HL-60 (cell line): ENCODE measurements around the gene MEX3A.

ENCODE experiments used
- DNase-seq, 2 experiments: peaks; one replicate each; pipeline ENCODE4 v3.0.0-alpha.2; 2010 to 2020; ENCODE audit warnings: low read depth in 1 of 2, low spot score in 1 of 2
- H3K27ac ChIP-seq: fragments of 250-450 bp; sonication (Bioruptor Pico); replicated peaks from 2 replicates; pipeline ENCODE4 v1.5.1; 2020; ENCODE audit warnings: mild to moderate bottlenecking, moderate library complexity
- H3K27me3 ChIP-seq: fragments of 250-450 bp; sonication (Bioruptor Pico); 2 replicates; pipeline ENCODE4 v1.5.1; 2021; ENCODE audit warnings: mild to moderate bottlenecking, moderate library complexity; ENCODE audit not compliant: insufficient read depth, poor library complexity, severe bottlenecking
- H3K4me3 ChIP-seq: replicated peaks from 2 replicates; pipeline ENCODE4 v1.5.1; 2011; ENCODE audit warnings: mild to moderate bottlenecking, control low read depth, low read length; ENCODE audit not compliant: insufficient read depth
- CTCF ChIP-seq: IDR thresholded peaks from one replicate; pipeline ENCODE4 v1.5.1; 2011; ENCODE audit warnings: low read length, control low read depth, inconsistent platforms; ENCODE audit not compliant: insufficient read depth
- GABPA ChIP-seq: IDR thresholded peaks from 2 replicates; pipeline ENCODE4 v1.6.1; 2012; ENCODE audit warnings: low read depth
- POLR2AphosphoS5 ChIP-seq: IDR thresholded peaks from 2 replicates; pipeline ENCODE4 v1.6.1; 2012; ENCODE audit warnings: low read depth
- REST ChIP-seq: IDR thresholded peaks from 2 replicates; pipeline ENCODE4 v1.6.1; 2012; ENCODE audit warnings: low read depth; ENCODE audit not compliant: insufficient replicate concordance
- SPI1 ChIP-seq: IDR thresholded peaks from 2 replicates; pipeline ENCODE4 v1.6.1; 2012; ENCODE audit warnings: low read depth, mild to moderate bottlenecking, borderline replicate concordance

The MEX3A gene

GRCh38 chr1:156104861-156105832 lies 22.9 kb upstream of the MEX3A start:
- Histone ChIP-seq H3K27ac (peak overlapping the region; percentile 62), H3K27me3 (no peaks in the 10 kb centered on the region), H3K4me3 (no peak overlapping the region)
- no peak for TF ChIP-seq REST
- no peak for TF ChIP-seq CTCF
- no peak for TF ChIP-seq POLR2AphosphoS5
- TF ChIP-seq GABPA, result no peak
- no peak for TF ChIP-seq SPI1
- DNase-seq, result no peak

GRCh38 chr1:156104065-156104810 lies 22.0 kb upstream of the MEX3A start:
- Histone ChIP-seq H3K4me3 (no peak overlapping the region), H3K27ac (peak overlapping the region; percentile 62), H3K27me3 (no peaks in the 10 kb centered on the region)
- no peak for TF ChIP-seq GABPA
- no peak for TF ChIP-seq POLR2AphosphoS5
- no peak for TF ChIP-seq CTCF
- TF ChIP-seq SPI1, result no peak
- no peak for TF ChIP-seq REST
- DNase-seq, result peak in 1 of 2 experiments; percentile 48

GRCh38 chr1:156103521-156103947 lies 21.3 kb upstream of the MEX3A start:
- TF ChIP-seq REST (no peak), CTCF (no peak), SPI1 (no peak), POLR2AphosphoS5 (no peak), GABPA (no peak)
- no peak overlapping the region for H3K4me3 ChIP-seq

More at GRCh38 chr1:156103521-156103947, 21.3 kb upstream of the MEX3A start:
- Histone ChIP-seq H3K27ac (peak overlapping the region; percentile 62), H3K27me3 (no peaks in the 10 kb centered on the region)
- no peak for DNase-seq
